GM23248 (cell line): Measurements from ENCODE around the gene NCCRP1. TPM values are rescaled to one million over a fixed set of nuclear protein-coding genes. Genes with fewer than 3 reads are reported as not detected.

Experiments
- DNase-seq: peaks from one replicate; pipeline ENCODE4 v3.0.0-alpha.2; 2015
- H2AFZ ChIP-seq: fragments of 200-600 bp; sonication (generic); 2 replicates; pipeline ENCODE4 v1.6.1; 2016; ENCODE audit warnings: antibody characterized with exemption
- H3F3A ChIP-seq: fragments of 200-600 bp; sonication (generic); 2 replicates; pipeline ENCODE4 v1.6.1; 2016; ENCODE audit warnings: mild to moderate bottlenecking, antibody characterized with exemption, mixed run types; ENCODE audit not compliant: insufficient read depth
- H3K27ac ChIP-seq: fragments of 200-600 bp; sonication (generic); 2 replicates; pipeline ENCODE4 v1.5.1; 2016; ENCODE audit warnings: mild to moderate bottlenecking
- H3K27me3 ChIP-seq: fragments of 200-600 bp; sonication (generic); replicated peaks from 2 replicates; pipeline ENCODE4 v1.6.1; 2016; ENCODE audit warnings: mild to moderate bottlenecking; ENCODE audit not compliant: insufficient read depth
- H3K36me3 ChIP-seq: fragments of 200-600 bp; sonication (generic); 2 replicates; pipeline ENCODE4 v1.6.1; 2016; ENCODE audit warnings: low read depth, mild to moderate bottlenecking
- H3K4me1 ChIP-seq: fragments of 200-600 bp; sonication (generic); 2 replicates; pipeline ENCODE4 v1.6.1; 2016; ENCODE audit warnings: mild to moderate bottlenecking; ENCODE audit not compliant: insufficient read depth
- H3K4me2 ChIP-seq: fragments of 200-600 bp; sonication (generic); one replicate; pipeline ENCODE4 v1.6.1; 2016; ENCODE audit warnings: mild to moderate bottlenecking; ENCODE audit not compliant: unreplicated experiment
- H3K4me3 ChIP-seq: fragments of 200-600 bp; sonication (generic); 2 replicates; pipeline ENCODE4 v1.5.1; 2016; ENCODE audit warnings: mild to moderate bottlenecking
- H3K79me2 ChIP-seq: fragments of 200-600 bp; sonication (generic); 2 replicates; pipeline ENCODE4 v1.6.1; 2016; ENCODE audit warnings: mild to moderate bottlenecking; ENCODE audit not compliant: insufficient read depth
- H3K9ac ChIP-seq: fragments of 200-600 bp; sonication (generic); 2 replicates; pipeline ENCODE4 v1.6.1; 2016; ENCODE audit warnings: mild to moderate bottlenecking
- H3K9me2 ChIP-seq: fragments of 200-600 bp; sonication (generic); 2 replicates; pipeline ENCODE4 v1.6.1; 2016; ENCODE audit warnings: mixed run types, mild to moderate bottlenecking, moderate library complexity; ENCODE audit not compliant: insufficient read depth
- H3K9me3 ChIP-seq: fragments of 200-600 bp; sonication (generic); one replicate; pipeline ENCODE4 v1.6.1; 2017; ENCODE audit warnings: low read depth
- H4K20me1 ChIP-seq: fragments of 200-600 bp; sonication (generic); 2 replicates; pipeline ENCODE4 v1.6.0; 2016; ENCODE audit not compliant: insufficient read depth
- EZH2 ChIP-seq: fragments of 200-600 bp; sonication (generic); IDR thresholded peaks from 2 replicates; pipeline ENCODE4 v1.6.1; 2018; ENCODE audit warnings: antibody characterized with exemption, mild to moderate bottlenecking; ENCODE audit not compliant: insufficient read depth, poor library complexity, severe bottlenecking
- EZH2phosphoT487 ChIP-seq: fragments of 200-600 bp; sonication (generic); IDR thresholded peaks from 2 replicates; pipeline ENCODE4 v1.6.1; 2018; ENCODE audit warnings: antibody characterized with exemption, moderate library complexity, mild to moderate bottlenecking, low read depth; ENCODE audit not compliant: insufficient read depth
- WGBS, 2 experiments: methylation state at CpG; one replicate each; pipeline ENCODE4 v1.1.6; 2015 to 2017; ENCODE audit warnings: low lambda C conversion rate in 2 of 2, low coverage in 1 of 2; ENCODE audit errors: missing lambda C conversion rate in 2 of 2; 5-methylcytosine and 5-hydroxymethylcytosine counted together
- in situ Hi-C: fragments of 300-500 bp; cut with MboI; formaldehyde crosslinking; loops from 2 replicates; pipeline ENCODE4 v1.15.0; 2020
- polyA plus RNA-seq: library from polyadenylated mRNA; unstranded; fragments of >200 nt; fragmentation: Nextera tagmentation; extraction: Ambion mirVana; gene quantifications from 2 replicates; pipeline ENCODE4 v1.2.1, GENCODE V29; 2016
- total RNA-seq: library from RNA; depleted of rRNA; stranded (reverse); fragments of >200 nt; shearing (Covaris generic); gene quantifications from 2 replicates; pipeline ENCODE4 v1.2.3, GENCODE V29; 2014

The NCCRP1 gene
- total and polyA plus RNA-seq, 2 experiments from 2014 or later, result not detected

DNA sequence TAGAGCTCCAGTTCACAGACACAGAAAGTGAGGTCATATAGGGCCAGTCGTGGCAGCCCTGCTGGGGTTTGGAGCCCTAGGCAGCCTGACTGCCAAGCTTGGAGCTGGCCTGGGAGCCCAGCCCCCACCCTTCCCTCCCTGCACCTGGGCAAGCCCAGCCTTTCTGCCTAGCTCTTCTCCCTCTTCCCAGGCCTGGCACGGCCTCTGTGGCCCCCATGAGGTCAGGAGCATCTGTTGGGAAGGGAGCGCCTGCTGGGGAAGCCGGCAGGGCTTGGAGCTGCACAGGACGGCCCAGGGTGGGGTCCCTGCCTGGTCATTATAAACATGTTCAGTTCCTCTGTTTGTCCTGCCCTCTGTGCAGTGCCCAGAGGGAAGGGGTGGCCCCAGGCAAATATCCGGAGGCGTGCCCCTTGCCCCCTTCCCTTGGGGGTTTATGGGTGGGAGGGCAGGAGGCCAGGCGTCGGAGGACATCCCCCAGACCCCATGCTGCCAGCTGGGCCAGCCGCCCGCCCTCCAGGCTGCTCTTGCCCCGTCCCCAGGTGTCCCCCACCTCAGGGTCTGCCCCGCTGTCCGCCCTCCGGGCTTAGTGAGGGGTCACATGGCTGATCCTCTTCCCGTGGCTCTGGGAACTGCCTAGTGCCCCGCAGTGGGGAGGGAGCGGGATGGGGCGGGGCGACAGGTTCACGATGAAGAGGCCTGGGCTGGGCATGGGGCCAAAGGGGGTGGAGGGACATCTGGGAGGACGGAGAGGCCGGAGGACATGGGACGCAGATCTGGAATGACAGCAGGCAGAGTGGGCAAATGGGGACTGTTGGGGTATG lies 30.0 kb upstream of the NCCRP1 start:
- H3K36me3 ChIP-seq, result no peaks in the 10 kb centered on the region
- H3K4me2 ChIP-seq, result no peak overlapping the region
- no peaks in the 10 kb centered on the region for H4K20me1 ChIP-seq
- 74% methylated on average over 5 to 24 of the region's 24 CpGs for WGBS, 2 experiments
- no peaks in the 10 kb centered on the region for H3F3A ChIP-seq
- in situ Hi-C loops, result no loop called here
- no peaks in the 10 kb centered on the region for H3K9me3 ChIP-seq
- no peak overlapping the region for H3K4me3 ChIP-seq
- H3K9ac ChIP-seq, result no peak overlapping the region
- no peak for DNase-seq
- H3K79me2 ChIP-seq, result peaks cover 36% of the 10 kb centered on the region
- H3K9me2 ChIP-seq, result no peaks in the 10 kb centered on the region
- H3K4me1 ChIP-seq, result no peaks in the 10 kb centered on the region
- no peaks in the 10 kb centered on the region for H3K27me3 ChIP-seq
- no peak overlapping the region for H2AFZ ChIP-seq
- no peak for TF ChIP-seq EZH2
- TF ChIP-seq EZH2phosphoT487, result no peak
- H3K27ac ChIP-seq, result no peak overlapping the region

DNA sequence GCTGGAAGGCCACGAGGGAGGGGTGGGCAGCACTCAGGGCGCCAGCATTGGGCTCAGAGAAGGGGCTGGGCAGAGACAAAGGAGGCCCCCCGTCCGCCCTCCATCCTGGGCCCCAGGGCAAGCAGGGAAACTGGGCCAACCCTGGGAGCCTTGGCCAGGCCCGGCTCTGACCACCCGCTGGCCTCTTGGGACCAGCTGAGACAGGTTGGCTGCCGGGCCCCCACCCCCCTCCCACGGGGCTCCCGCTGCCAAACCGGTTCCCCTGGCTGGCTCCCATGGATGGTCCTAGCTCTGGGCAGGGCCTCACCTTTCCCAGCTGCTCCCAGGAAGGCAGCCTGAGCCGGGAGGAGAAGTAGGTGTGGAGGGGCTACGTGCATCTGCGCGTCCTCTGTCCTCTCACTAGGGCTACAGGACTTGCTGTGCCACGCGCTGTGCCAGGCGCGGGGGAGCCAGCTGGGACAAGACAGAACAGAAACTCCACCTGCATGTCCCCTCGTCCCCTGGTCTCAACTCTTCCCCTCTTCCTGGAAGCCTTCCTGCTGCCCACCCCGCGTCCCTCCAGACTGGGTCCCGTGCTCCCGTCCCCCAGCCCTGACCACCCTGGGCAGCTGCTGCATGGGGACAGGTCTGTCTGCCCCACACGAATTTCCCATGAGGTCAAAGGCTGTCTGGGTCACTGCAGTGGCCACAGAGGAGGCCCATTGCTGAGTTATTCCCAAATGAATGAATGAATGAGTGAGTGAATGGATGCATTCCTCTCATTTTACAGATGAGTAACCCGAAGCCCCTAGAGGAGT lies 29.1 kb upstream of the NCCRP1 start:
- in situ Hi-C loops, result no loop called here
- no peak overlapping the region for H3K27ac ChIP-seq
- no peaks in the 10 kb centered on the region for H3K27me3 ChIP-seq
- peaks cover 27% of the 10 kb centered on the region for H3K79me2 ChIP-seq
- H3K9me3 ChIP-seq, result no peaks in the 10 kb centered on the region
- no peak overlapping the region for H3K4me3 ChIP-seq
- H4K20me1 ChIP-seq, result no peaks in the 10 kb centered on the region
- no peak overlapping the region for H3K9ac ChIP-seq
- no peaks in the 10 kb centered on the region for H3K36me3 ChIP-seq
- H3K4me1 ChIP-seq, result no peaks in the 10 kb centered on the region
- no peak overlapping the region for H2AFZ ChIP-seq
- DNase-seq, result no peak
- TF ChIP-seq EZH2phosphoT487, result no peak
- H3K9me2 ChIP-seq, result no peaks in the 10 kb centered on the region
- WGBS, 2 experiments, result 78 to 89% methylated on average over 16 to 25 of the region's 25 CpGs
- no peak overlapping the region for H3K4me2 ChIP-seq
- H3F3A ChIP-seq, result no peaks in the 10 kb centered on the region

DNA sequence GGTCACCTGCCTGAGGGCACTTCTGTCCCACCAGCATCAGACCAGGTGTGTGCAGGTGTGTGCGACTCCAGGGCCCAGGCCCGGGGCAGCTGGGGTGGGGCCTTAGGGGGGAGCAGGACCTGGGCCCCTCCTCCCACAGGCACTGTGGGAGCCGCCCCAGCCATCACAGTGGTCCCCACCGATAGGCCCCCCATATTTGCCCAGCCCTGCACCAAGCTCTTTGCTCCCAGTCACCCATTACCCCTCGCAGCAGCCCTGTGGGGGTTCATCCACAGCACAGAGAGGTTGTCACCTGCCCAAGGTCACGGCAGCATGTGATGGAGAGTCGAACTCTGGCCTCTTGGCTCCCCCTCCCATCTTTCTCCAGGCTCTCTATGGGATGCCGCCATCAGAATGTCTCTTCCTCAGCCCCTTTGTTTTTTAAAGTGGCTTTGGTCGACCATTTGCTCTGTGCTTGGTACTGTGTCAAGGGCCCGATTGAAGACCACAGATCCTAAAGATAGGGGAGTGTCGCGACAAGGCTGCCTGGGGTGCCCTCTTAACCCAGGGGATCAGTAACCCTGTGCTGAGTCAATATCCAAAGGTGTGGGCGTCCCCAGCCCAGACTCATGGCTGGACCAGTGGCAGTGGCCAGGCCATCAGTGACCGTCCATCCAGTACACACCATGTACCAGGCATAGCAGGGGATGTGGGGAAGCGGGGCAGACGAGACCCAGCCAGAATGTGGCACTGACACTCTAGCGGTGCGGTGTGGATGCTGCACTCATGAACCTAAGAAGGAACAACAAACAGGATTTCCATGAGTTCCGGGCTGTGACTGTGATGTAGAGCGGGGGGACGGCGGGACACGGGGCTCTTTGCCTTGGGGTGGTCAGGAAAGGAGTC lies 28.3 kb upstream of the NCCRP1 start:
- Histone ChIP-seq H3K9ac (no peak overlapping the region), H3K9me3 (no peaks in the 10 kb centered on the region), H3K9me2 (no peaks in the 10 kb centered on the region), H3F3A (no peaks in the 10 kb centered on the region), H3K27ac (no peak overlapping the region), H3K4me2 (no peak overlapping the region), H3K27me3 (no peaks in the 10 kb centered on the region), H2AFZ (no peak overlapping the region), H3K79me2 (peaks cover 19% of the 10 kb centered on the region), H3K36me3 (no peaks in the 10 kb centered on the region), H3K4me1 (no peaks in the 10 kb centered on the region), H3K4me3 (no peak overlapping the region), H4K20me1 (no peaks in the 10 kb centered on the region)
- DNase-seq, result no peak
- in situ Hi-C loops, result no loop called here
- 93 to 94% methylated on average over 22 to 23 of the region's 23 CpGs for WGBS, 2 experiments
- TF ChIP-seq EZH2phosphoT487 (no peak), EZH2 (no peak)

DNA sequence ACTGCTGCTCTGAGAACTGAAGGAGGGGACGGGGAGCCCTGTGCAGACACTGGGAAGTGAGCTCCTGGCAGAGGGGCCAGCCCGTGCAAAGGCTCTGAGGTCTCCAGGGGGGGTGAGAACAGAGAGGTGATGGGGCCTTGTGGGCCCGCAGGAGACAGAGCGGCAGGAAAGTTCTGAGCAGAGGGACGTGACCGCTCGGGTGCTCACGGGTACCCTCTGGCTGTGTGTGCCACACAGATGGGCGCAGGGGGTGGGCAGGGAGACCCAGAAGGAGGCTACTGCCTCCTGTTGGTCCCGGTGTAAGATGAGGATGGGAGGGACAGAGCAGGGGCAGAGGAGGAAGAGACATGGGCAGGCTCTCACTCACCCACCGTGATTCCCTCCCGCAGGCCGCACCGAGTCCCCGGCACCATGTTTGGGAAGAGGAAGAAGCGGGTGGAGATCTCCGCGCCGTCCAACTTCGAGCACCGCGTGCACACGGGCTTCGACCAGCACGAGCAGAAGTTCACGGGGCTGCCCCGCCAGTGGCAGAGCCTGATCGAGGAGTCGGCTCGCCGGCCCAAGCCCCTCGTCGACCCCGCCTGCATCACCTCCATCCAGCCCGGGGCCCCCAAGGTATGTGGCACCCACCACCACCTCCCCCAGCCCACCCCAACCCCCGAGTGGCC lies 27.5 kb upstream of the NCCRP1 start:
- DNase-seq, result no peak
- Histone ChIP-seq H3K79me2 (peaks cover 11% of the 10 kb centered on the region), H3K4me3 (no peak overlapping the region), H2AFZ (no peak overlapping the region), H3K9ac (no peak overlapping the region), H3K27ac (no peak overlapping the region), H3K4me2 (no peak overlapping the region), H3K27me3 (no peaks in the 10 kb centered on the region), H3F3A (no peaks in the 10 kb centered on the region), H3K4me1 (no peaks in the 10 kb centered on the region), H3K9me3 (no peaks in the 10 kb centered on the region), H4K20me1 (no peaks in the 10 kb centered on the region), H3K9me2 (no peaks in the 10 kb centered on the region), H3K36me3 (no peaks in the 10 kb centered on the region)
- in situ Hi-C loops, result no loop called here
- 84 to 86% methylated on average over 11 to 36 of the region's 36 CpGs for WGBS, 2 experiments
- TF ChIP-seq EZH2phosphoT487, result no peak
- no peak for TF ChIP-seq EZH2
